Measurements from ENCODE around the gene CRYZL1.
A peak's percentile ranks its signal among the peaks of the same experiment; 100 is the strongest.
"Not testable (repeated sequence)": the region's sequence is repeated elsewhere in the genome, so short reads cannot be mapped to it uniquely, and the experiment has no call there.

The CRYZL1 gene

DNA sequence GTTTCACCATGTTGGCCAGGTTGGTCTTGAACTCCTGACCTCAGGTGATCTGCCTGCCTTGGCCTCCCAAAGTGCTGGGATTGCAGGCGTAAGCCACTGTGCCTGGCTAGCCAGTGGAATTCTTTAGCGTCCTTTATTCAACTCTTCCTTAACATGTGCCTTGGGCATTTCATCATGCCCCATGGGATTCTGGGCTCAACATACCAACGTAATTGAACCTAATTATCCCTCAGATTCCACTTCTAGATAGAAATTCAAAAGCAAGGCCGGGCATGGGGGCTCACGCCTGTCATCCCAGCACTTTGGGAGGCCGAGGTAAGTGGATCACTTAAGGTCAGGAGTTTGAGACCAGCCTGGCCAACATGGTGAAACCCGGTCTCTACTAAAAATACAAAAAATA is 15.4 kb downstream of the CRYZL1 start:
- DNase-seq (ENCODE audit: low spot score) = not testable (repeated sequence)

DNA sequence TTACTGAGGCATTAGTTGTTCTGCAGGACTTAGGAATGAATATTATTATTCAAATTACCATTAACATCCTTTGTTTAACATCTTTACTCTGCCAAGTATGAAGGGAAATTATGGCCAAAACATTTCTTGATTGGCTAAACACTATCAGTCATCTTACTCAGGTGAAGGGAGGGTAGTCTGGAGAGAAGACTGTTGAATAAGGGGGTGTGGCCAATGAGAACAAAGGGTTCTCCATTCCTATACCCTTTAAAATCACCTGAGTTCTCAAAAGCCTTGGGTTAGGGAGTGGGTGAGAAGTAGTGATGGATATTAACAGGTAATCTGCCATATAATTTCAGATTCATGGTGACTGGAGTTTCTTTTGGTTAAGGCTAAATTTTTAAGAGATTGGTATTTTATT is 19.3 kb downstream of the CRYZL1 start:
- DNase-seq (ENCODE audit: low spot score) = no peak

DNA sequence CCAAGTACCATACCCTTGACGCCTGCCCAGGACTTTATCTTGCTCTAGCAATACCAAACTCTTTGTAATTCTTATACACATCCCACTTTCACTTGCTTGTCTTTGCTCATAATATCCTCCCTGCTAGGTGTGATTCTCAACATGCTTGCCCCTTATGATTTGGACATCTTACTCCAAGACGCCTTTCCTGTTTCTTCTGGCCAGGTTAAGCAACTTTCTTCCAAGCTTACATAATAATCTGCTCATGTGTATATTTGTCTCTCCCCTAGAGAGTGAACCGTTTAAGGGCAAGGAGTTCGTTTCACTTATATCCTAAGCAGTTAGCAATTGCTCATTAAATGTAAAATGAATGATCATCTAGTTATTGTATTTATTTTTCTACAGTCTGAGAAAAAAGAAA is 21.8 kb downstream of the CRYZL1 start:
- DNase-seq (ENCODE audit: low spot score) = no peak

DNA sequence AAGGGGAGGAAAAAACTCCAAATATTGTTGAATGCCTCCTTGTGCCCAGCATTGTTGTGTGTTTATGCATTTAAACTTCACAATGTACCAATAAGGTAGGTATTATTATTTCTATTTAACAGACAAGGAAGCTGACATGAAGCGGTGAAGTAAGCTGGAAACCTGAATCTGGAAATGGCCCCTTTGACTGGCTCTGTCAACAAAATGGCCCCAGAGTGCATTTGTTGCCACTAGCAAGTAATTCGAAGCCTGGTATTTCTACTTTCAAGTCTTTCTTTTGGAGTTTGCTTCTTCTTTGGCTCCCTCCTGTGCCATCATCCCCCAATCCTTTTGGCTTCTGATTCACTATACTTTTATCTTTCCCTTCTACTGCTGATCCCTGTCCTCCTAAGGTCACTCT is 23.1 kb downstream of the CRYZL1 start:
- no peak for DNase-seq (ENCODE audit: low spot score)

DNA sequence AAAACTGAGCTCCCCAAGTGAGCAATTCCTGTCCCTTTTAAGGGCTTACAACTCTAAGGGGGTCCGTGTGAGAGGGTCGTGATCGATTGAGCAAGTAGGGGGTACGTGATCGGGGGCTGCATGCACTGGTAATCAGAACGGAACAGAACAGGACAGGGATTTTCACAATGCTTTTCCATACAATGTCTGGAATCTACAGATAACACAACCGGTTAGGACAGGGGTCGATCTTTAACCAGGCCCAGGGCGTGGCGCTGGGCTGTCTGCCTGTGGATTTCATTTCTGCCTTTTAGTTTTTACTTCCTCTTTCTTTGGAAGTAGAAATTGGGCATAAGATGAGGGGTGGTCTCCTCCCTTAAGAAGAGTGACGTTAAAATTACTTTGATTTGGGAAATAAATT is 24.0 kb downstream of the CRYZL1 start:
- DNase-seq (ENCODE audit: low spot score) = not testable (repeated sequence)

DNA sequence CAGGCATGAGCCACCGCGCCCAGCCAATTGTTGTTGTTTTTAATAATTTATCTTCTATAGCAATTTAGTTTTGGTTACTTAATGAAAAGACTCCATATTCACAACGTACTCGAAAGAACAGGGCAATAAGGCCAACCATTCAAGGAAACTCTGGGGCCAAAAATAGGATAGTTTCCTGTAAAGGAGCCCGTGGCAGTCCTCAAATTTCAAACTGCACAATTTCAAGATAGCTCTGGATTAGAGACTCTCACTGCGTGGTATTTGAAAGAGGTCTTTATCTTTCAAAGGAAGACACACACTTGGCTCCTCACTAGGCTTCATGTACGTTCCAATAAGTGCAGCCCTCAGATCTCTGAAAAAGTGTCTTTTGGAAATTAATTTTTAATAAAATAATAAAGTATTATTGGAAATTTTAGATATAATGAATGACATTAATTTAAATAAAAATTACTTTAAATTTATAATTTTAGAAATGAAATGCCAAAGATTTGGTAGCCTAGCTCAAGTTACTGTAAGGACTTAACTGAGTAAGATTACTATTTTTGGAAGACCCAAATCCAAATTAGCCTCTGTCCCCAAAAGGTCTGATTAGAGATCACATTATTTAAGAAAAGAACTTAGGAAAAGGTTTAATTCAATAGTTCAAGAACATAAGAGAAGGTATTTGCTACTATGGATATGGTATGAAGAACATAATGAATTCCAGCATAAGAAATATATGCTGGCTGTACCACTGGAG is 30.4 kb downstream of the CRYZL1 start:
- DNase-seq (ENCODE audit: low spot score) = no peak

DNA sequence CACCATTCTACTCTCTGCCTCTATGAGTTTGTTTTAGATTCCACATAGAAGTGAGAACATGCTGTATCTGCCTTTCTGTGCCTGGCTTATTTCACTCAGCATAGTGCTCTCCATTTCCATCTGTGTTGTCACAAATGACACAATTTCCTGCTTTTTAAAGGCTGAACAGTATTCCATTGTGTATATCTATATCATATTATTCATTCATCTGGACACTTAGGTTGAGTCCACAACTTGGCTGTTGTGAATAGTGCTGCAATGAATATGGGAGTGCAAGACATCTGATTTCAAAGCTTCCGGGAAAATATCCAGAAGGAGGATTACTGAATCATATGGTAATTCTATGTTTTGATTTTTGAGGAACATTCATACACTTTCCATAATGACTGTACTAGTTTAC is 33.0 kb downstream of the CRYZL1 start:
- DNase-seq (ENCODE audit: low spot score) = no peak

DNA sequence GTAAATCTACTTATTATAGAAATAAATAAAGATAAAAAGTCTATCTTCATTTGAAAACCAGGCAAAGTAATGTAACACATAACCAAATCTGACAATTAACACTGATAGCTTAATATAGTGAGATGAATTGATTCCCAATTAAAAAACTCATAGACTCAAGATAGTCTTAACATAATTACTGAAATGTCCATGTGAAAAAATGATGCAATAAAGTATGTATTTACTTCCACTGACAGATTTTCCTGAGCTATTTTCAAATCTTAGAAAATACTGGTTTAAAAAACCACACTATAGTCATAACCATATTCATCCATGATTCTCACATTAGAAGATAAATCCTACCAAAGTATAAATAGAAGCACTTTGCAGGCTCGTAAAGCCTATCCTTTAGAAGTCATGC is 43.5 kb downstream of the CRYZL1 start:
- no peak for DNase-seq (ENCODE audit: low spot score)

DNA sequence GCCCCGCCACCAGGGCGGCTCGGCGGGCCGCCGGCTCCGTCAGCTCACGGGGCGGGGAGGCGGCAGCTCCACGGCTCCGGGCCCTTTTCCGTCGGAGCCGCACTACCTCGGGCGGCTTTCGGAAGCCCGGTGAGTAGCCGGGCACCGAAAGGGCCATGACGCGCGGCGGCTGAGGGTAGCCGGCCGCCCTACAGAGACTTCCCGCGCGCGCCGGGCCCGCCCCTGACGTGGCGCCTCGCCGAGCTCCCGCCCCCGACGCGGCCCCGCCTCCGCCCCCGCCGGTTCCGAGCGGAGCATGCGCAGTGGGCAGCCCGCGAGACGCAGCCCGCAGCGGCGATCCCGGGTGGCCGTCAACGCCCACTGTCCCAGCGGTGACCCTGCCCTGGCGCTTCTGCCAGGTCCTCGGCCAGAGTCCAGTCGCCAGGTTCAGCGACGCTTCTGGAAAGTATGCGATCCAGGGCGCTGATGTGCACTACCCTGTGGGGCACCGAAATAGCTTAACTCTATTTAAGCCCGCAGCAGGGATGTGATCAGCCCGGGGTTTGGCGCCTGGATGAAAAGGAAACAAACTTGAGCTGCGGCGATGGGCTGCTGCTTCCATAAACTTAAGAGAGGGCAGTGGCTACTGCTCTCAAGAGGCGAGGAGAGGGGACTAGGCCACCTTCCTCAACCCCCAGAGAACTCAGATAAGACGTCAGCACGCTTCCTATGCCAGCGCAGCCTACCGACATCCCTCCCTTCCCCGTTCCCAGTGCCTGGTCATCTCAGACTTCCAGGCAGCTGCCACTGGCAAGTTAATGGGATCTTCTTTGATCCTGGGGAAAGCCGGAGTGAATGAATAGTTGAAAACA is 52.8 kb downstream of the CRYZL1 start, which contains the start of gene DONSON:
Gene DONSON (minus strand): TSS at position 200 of the 851 bp plus-strand sequence. CDS start 43 bp downstream, at position 157.
- DNase-seq (ENCODE audit: low spot score) = peak; percentile 82

DNA sequence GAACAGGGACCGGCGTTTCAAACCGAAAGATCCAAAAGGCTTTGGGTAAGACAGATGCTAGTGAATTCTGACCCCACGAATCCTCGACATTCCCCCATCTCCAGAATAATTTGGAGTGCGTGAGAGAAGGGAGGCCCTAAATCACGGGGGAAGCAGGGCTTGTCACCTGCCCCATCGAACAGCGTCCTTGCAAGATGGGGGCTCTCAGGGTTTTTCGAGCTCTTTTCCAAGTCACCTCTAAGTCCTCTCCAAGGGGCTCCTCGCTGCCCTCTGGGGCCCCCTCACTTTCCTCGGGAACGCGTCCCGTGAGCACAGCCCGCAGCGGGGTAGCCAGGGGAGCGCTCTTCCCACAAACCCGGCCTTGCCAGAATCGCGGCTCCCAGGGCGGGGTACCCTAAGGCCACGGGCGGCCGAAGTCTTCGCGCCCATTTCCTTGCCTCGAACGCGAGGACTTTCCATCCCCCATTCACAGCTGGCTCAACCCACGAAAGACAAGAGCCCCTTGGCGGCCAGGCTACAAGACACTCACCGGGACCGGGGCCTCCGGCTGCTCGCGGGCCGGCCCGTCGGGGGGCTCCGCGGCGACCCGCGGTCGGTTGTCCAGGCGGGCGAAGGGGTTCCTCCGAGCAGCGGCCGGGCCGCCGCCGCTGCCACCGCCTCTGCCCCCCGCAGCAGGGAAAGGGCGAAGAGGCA is 53.6 kb downstream of the CRYZL1 start:
- peak; percentile 41 for DNase-seq (ENCODE audit: low spot score)

DNA sequence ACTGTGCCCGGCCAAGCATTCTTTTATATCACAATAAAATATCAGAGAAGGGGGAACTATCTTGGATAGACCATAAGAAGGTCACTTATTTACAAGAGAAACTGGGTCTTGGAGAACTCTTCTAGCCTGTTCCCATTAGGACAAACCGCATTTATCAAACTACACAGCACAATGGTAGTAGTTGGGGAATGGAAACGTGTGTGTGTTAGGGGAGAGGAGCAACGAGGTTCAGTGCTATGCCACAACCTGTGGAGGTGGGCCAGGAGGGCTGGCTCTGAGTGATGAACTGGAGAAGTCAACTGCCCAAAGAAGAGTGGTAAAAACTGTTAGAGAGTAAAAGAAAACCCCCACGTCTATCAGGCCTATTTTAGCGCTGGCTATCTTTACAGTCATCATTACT is 54.6 kb downstream of the CRYZL1 start:
- DNase-seq (ENCODE audit: low spot score) = no peak

DNA sequence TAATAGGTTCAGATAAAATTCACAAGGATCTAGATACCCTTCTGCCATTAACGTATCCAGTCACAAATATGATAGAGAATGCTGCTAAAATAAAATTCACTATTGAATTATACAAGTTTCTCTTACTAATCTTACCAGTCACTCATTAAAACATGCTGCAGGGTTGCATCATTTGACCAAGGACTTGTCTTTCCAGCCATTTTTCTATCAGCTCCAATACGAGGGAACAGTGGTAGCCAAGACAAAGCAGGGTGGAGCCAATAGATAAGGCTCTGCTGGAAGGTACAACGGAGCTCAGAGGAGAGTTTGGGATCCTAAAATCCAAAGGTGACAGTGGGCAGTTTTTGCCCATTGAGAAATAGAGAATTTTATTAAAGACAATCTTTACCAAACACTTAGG is 57.1 kb downstream of the CRYZL1 start:
- no peak for DNase-seq (ENCODE audit: low spot score)

DNA sequence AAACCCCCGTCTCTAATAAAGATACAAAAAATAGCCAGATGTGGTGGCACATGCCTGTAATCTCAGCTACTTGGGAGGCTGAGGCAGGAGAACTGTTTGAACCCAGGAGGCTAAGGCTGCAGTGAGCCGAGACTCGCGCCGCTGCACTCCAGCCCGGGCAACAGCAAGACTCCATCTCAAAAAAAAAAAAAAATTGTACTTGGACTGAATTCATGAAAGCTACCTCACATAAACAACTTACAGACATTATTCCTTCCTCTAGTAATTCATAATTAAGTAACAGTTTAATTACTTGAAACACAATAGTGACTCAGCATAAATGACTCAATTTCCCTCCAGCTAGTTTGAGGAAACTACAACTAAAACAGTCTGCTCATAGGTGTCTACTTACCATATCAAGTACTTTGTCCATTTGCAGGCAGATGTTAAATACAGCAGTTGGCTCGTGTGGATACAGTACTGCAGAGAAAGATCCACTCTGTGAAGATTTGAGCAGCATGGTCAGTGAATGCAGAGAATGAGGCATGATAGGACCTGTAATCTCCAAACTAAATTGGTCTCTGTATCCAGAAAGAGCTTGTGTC is 62.5 kb downstream of the CRYZL1 start:
- DNase-seq (ENCODE audit: low spot score) = no peak

DNA sequence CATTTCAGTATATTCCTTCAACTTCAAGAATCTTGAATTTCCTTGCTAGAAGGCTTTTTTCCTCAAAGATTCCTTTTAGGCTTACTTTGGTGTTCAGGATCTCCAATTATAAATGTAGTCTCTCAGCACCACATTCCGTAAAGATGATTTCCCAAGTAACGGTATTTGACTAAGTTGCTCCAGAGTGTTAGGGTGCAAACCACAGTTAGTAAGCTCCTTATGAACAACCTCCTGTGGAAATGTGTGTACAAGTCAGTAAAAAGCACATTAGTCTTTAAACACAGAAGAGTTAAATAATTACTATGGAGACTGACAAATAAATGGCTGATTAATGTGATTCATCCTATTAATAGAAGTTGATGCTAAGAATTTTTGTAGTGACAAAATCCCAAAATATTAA is 63.3 kb downstream of the CRYZL1 start:
- DNase-seq (ENCODE audit: low spot score) = no peak

DNA sequence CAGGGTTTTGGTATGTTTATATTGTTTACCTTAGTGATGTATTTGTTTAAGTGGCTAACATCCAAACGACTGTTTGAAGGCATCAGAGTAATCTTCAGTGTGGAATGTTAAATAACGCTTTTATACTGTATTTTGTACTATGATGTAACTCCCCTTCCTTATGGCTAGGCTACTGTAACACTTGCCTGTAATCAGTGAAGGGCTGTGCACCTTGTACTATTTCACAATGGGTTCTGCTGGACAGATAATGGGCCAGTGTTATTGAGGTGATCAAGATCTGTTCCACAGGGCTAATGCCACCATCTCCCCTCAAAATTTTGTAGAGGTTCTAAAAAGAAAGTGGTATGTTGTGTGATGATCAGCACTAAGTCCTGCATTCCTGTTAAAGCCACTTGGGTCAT is 64.8 kb downstream of the CRYZL1 start:
- not testable (repeated sequence) for DNase-seq (ENCODE audit: low spot score)

DNA sequence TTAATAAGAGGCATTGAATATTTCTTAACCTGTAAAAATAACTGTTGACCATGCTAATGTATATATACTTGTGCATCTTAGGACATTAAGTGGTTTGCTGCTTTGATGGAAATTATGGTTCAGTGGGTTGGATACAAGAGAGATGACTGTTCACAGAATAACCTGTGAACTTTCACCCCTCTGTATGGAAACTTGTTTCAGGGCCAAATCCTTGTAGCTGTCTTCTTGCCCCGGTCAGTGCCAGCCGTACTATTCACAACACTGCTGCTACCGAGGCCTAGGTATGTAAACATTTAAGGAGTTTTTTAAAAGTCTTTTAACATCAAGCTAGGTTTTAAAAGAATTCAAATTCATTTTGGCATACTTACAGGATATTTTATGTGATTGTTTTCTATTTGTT is 69.2 kb downstream of the CRYZL1 start:
- no peak for DNase-seq (ENCODE audit: low spot score)

DNA sequence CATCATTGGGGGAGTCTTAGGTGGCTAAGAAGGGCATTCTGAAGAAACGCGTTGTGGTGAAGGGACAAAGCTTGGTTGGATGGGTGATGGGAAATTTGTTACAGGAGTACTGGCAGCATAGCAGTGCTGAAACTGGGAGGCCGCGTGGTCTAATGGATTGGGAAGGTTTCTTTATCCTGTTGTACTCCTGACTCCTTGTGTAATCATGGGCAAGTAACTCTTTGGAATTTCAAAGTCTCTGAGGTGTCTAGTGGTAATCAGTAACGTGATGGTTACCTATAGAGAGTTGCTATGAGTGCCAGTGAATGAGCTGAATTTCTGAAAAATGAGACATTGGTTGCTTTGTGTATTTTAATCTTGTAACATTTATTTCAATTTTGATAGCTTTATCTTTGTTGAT is 71.5 kb downstream of the CRYZL1 start:
- DNase-seq (ENCODE audit: low spot score) = no peak

DNA sequence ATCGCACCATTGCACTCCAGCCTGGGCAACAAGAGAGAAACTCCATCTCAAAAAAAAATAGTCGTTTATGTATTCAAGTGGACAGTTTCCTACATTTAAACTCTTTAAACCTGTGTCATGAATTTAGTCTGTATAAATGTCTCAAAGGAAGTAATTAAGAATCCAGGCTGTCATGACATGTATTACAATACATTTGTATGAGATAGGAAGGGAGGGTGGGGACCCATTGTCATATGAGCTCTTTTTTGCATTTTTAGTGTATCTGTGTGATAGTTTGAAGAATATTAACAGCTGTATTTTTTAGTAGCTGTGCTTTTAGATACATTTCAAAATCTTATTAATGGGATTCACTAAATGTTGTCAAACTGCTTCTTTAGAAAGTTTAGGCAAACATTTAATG is 73.1 kb downstream of the CRYZL1 start:
- DNase-seq (ENCODE audit: low spot score) = no peak

DNA sequence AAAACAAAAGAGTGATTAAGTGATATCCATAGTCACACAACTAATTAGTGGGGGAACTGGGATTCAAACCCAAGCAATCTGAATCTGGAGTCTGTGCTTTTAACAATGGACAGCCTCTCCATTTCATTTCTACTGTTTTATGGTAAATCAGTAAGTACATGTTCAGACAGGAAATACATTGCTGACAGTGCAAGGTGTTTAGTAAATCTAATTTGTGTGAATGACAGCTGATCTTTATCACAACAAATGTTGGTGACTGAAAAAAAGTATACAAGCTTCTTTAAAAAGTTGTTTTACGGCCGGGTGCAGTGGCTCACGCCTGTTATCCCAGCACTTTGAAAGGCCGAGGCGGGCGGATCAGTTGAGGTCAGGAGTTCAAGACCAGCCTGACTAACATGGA is 73.6 kb downstream of the CRYZL1 start:
- no peak for DNase-seq (ENCODE audit: low spot score)

DNA sequence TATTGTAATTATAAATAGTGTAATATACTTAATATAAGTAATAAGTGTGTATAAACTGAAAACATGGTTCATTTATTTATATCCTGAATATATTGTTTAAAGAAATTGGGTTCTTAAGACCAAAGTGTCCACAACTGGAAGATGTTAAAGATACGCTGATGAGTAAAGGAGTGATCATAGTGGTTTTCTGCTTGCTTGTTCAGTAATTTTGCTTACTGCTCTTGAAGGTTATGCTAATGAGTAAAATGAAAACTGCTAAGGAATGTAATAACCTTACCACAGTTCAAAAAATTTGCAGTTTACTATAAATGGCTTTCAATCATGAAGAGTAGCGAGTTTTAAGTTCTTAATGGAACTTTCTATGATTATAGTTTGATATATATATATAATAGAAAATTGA is 75.0 kb downstream of the CRYZL1 start:
- no peak for DNase-seq (ENCODE audit: low spot score)

DNA sequence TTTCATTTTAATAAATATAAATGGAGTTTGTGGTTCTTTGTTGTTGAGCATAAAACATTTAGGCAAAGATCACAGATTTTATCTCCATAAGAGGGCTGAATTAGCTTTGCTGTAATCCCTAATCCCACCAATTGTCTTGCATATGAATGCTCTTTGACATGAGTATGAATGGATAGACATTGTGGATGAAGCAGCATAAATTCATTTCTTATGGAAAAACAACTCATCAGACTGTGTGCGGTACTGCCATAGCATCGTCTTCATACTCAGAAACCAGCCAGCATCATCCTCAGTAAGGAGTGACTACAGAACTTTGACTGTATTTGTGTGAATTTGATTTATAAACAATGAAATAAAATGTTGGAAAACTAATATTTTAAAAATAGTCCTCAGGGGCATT is 79.2 kb downstream of the CRYZL1 start:
- no peak for DNase-seq (ENCODE audit: low spot score)

DNA sequence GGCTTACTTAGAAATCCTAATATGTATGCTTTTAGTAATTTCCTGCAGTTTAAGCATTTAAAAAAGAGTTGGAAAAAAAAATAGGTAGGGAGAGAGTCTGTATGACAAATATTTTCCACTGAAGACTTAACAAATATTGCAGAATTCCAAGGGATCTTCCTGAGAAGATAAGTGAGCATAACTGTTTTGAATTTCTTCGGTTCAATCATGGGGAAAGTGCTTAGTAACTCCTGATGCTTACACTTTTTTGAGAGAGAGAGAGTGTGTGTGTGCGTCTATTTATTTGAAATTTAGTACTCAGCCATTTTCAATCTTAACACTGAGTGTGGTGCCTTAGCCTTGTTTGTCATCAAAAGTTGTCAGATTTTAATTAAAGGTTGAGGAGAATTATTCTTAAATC is 80.2 kb downstream of the CRYZL1 start:
- no peak for DNase-seq (ENCODE audit: low spot score)

Data from SW480 (cell line).